GM21825 (cell line): ENCODE measurements around the gene MRS2.
A peak's percentile ranks its signal among the peaks of the same experiment; 100 is the strongest.
"Not testable (repeated sequence)": the region's sequence is repeated elsewhere in the genome, so short reads cannot be mapped to it uniquely, and the experiment has no call there.

Experiments used
- ATAC-seq: cut with Tn5 transposase; IDR thresholded peaks from one replicate; pipeline ENCODE4 v1.9.1; 2021; ENCODE audit warnings: mild to moderate bottlenecking, moderate library complexity; ENCODE audit not compliant: unreplicated experiment

Gene MRS2

GRCh38 chr6:24402697-24403500, at the start of gene MRS2:
MRS2 (plus strand) TSS chr6:24402936; CDS start chr6:24403047, 111 bp downstream.
- ATAC-seq, result peak; percentile 95

- ATAC-seq, result no peak
These were observed 48.9 kb upstream of the MRS2 start for GRCh38 chr6:24353861-24354260.

- ATAC-seq, result no peak
These were observed 47.3 kb upstream of the MRS2 start for GRCh38 chr6:24355393-24355792.

GRCh38 chr6:24356310-24356973, 46.3 kb upstream of the MRS2 start:
- ATAC-seq, result no peak

- ATAC-seq, result no peak
These were observed 45.2 kb upstream of the MRS2 start, which contains the start of gene DCDC2 for GRCh38 chr6:24357336-24358218. DCDC2 (minus strand) TSS chr6:24358059; CDS start chr6:24357750, 309 bp downstream.

- ATAC-seq, result no peak
These were observed 44.4 kb upstream of the MRS2 start for GRCh38 chr6:24358219-24358821.

- peak; percentile 88 for ATAC-seq
These were observed 42.9 kb upstream of the MRS2 start for GRCh38 chr6:24359640-24360454.

GRCh38 chr6:24362363-24362762, 40.4 kb upstream of the MRS2 start:
- ATAC-seq, result not testable (repeated sequence)

- not testable (repeated sequence) for ATAC-seq
These were observed 37.6 kb upstream of the MRS2 start for GRCh38 chr6:24365103-24365633.

- ATAC-seq, result no peak
These were observed 28.1 kb upstream of the MRS2 start for GRCh38 chr6:24374612-24375011.

GRCh38 chr6:24376871-24377270, 25.9 kb upstream of the MRS2 start:
- ATAC-seq, result no peak

GRCh38 chr6:24378473-24379097, 24.2 kb upstream of the MRS2 start:
- no peak for ATAC-seq

GRCh38 chr6:24381476-24382219, 21.1 kb upstream of the MRS2 start:
- no peak for ATAC-seq

GRCh38 chr6:24382220-24382540, 20.6 kb upstream of the MRS2 start:
- no peak for ATAC-seq

- ATAC-seq, result not testable (repeated sequence)
These were observed 19.7 kb upstream of the MRS2 start for GRCh38 chr6:24382891-24383494.

GRCh38 chr6:24384369-24385130, 18.2 kb upstream of the MRS2 start:
- ATAC-seq, result not testable (repeated sequence)

- no peak for ATAC-seq
These were observed 17.0 kb upstream of the MRS2 start for GRCh38 chr6:24385536-24386269.
